ENCODE results near the gene RAB37. TPM values are rescaled to one million over a fixed set of nuclear protein-coding genes. Genes with fewer than 3 reads are reported as not detected.

RAB37 gene
- total RNA-seq, 1 experiment from 2014 or later, result 1.5 TPM

DNA sequence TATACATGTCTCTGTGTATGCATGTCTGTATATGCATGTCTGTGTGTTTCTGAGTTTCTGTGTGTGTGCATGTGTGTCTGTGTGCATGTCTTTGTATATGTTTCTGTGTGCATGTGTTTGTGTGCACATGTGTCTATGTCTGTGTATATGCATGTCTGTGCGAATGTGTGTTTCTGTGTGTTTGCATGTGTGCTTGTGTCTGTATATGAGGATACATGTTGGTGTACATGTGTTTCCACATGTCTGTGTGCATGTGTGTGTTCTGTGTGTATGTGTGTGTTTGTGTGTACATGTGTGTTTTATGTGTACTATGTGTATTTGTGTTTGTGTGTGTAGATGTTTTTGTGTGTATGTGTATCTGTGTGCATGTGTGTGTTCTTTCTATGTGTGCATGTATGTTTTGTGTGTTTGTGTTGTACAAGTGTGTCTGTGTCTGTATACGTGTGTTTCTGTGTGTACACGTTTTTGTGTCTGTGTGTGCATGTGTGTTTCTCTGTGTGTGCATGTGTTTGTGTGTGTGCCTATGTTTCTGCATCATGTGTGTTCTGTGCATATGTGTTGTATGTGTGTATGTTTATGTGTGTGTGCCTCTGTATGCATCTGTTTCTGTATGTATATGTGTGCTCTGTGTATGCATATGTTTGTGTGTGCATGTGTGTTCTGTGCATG, 8.9 kb upstream of the RAB37 start:
- no peak overlapping the region for H3K27ac ChIP-seq (ENCODE audit: low read length)
- no peak for DNase-seq (ENCODE audit: low read depth, low spot score)
- no TSS peak for BruUV-seq (replicated peaks)
- ChIA-PET POLR2A (no interaction called here), CTCF (no interaction called here)
- H3K4me1 ChIP-seq (ENCODE audit: control insufficient read depth, insufficient read depth, low read length), result no peaks in the 10 kb centered on the region
- H3K27me3 ChIP-seq (ENCODE audit: control insufficient read depth, insufficient read depth, low read length), result no peaks in the 10 kb centered on the region
- no peaks in the 10 kb centered on the region for H3K36me3 ChIP-seq (ENCODE audit: control insufficient read depth, insufficient read depth, low read length)
- TF ChIP-seq SIN3A (IDR thresholded peaks at IDR 0.05; ENCODE audit: borderline replicate concordance, insufficient read depth, low read depth, low read length) (no peak), POLR2AphosphoS5 (IDR thresholded peaks at IDR 0.05; ENCODE audit: low read depth, low read length) (no peak), TCF7L2 (IDR thresholded peaks at IDR 0.05; ENCODE audit: low read depth, low read length) (no peak)
- TF ChIP-seq, protein P1, sequence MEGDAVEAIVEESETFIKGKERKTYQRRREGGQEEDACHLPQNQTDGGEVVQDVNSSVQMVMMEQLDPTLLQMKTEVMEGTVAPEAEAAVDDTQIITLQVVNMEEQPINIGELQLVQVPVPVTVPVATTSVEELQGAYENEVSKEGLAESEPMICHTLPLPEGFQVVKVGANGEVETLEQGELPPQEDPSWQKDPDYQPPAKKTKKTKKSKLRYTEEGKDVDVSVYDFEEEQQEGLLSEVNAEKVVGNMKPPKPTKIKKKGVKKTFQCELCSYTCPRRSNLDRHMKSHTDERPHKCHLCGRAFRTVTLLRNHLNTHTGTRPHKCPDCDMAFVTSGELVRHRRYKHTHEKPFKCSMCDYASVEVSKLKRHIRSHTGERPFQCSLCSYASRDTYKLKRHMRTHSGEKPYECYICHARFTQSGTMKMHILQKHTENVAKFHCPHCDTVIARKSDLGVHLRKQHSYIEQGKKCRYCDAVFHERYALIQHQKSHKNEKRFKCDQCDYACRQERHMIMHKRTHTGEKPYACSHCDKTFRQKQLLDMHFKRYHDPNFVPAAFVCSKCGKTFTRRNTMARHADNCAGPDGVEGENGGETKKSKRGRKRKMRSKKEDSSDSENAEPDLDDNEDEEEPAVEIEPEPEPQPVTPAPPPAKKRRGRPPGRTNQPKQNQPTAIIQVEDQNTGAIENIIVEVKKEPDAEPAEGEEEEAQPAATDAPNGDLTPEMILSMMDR (IDR thresholded peaks at IDR 0.05), result no peak
- TF ChIP-seq, protein P2, sequence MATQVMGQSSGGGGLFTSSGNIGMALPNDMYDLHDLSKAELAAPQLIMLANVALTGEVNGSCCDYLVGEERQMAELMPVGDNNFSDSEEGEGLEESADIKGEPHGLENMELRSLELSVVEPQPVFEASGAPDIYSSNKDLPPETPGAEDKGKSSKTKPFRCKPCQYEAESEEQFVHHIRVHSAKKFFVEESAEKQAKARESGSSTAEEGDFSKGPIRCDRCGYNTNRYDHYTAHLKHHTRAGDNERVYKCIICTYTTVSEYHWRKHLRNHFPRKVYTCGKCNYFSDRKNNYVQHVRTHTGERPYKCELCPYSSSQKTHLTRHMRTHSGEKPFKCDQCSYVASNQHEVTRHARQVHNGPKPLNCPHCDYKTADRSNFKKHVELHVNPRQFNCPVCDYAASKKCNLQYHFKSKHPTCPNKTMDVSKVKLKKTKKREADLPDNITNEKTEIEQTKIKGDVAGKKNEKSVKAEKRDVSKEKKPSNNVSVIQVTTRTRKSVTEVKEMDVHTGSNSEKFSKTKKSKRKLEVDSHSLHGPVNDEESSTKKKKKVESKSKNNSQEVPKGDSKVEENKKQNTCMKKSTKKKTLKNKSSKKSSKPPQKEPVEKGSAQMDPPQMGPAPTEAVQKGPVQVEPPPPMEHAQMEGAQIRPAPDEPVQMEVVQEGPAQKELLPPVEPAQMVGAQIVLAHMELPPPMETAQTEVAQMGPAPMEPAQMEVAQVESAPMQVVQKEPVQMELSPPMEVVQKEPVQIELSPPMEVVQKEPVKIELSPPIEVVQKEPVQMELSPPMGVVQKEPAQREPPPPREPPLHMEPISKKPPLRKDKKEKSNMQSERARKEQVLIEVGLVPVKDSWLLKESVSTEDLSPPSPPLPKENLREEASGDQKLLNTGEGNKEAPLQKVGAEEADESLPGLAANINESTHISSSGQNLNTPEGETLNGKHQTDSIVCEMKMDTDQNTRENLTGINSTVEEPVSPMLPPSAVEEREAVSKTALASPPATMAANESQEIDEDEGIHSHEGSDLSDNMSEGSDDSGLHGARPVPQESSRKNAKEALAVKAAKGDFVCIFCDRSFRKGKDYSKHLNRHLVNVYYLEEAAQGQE (IDR thresholded peaks at IDR 0.05; ENCODE audit: insufficient read depth in 1 of 2, low read depth in 2 of 2, low read length in 1 of 2), result no peak
- intact Hi-C loops (cut with micrococcal nuclease; ENCODE audit: unreplicated experiment), result no loop called here
- ATAC-seq, result no peak
- H3K4me3 ChIP-seq (ENCODE audit: low read depth in 2 of 2, low read length in 2 of 2), result no peak overlapping the region
- no peaks in the 10 kb centered on the region for H3K9me3 ChIP-seq (ENCODE audit: control insufficient read depth, insufficient read depth, low read depth, low read length)
- in situ Hi-C loops (cut with HindIII; ENCODE audit: low pct_unique_long_range_greater_than_20kb, low sequenced_read_pairs), result no loop called here

DNA sequence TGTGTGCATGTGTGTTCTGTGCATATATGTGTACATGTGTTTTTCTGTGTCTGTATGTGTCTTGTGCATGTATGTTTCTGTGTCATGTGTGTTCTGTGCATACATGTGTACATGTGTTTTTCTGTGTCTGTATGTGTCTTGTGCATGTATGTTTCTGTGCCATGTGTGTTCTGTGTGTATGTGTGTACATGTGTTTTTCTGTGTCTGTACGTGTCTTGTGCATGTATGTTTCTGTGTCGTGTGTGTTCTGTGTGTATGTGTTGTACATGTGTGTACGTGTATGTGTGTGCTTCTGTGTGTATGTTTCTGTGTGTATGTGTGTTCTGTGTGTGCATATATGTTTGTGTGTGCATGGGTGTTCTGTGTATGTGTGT, 8.4 kb upstream of the RAB37 start:
- CTCF ChIA-PET, result no interaction called here
- DNase-seq (ENCODE audit: low read depth, low spot score), result no peak
- BruUV-seq (replicated peaks), result no TSS peak
- ATAC-seq, result no peak
- no peak overlapping the region for H3K27ac ChIP-seq (ENCODE audit: low read length)
- TF ChIP-seq, protein P2 (IDR thresholded peaks at IDR 0.05; ENCODE audit: insufficient read depth in 1 of 2, low read depth in 2 of 2, low read length in 1 of 2), result no peak
- no peak for TF ChIP-seq POLR2AphosphoS5 (IDR thresholded peaks at IDR 0.05; ENCODE audit: low read depth, low read length)
- no peak for TF ChIP-seq SIN3A (IDR thresholded peaks at IDR 0.05; ENCODE audit: borderline replicate concordance, insufficient read depth, low read depth, low read length)
- no peak for TF ChIP-seq TCF7L2 (IDR thresholded peaks at IDR 0.05; ENCODE audit: low read depth, low read length)
- TF ChIP-seq, protein P1 (IDR thresholded peaks at IDR 0.05), result no peak
- H3K9me3 ChIP-seq (ENCODE audit: control insufficient read depth, insufficient read depth, low read depth, low read length), result no peaks in the 10 kb centered on the region
- POLR2A ChIA-PET, result no interaction called here
- H3K4me1 ChIP-seq (ENCODE audit: control insufficient read depth, insufficient read depth, low read length), result no peaks in the 10 kb centered on the region
- no peak overlapping the region for H3K4me3 ChIP-seq (ENCODE audit: low read depth in 2 of 2, low read length in 2 of 2)
- intact Hi-C loops (cut with micrococcal nuclease; ENCODE audit: unreplicated experiment) (no loop called here), in situ Hi-C loops (cut with HindIII; ENCODE audit: low pct_unique_long_range_greater_than_20kb, low sequenced_read_pairs) (no loop called here)
- H3K36me3 ChIP-seq (ENCODE audit: control insufficient read depth, insufficient read depth, low read length), result no peaks in the 10 kb centered on the region
- H3K27me3 ChIP-seq (ENCODE audit: control insufficient read depth, insufficient read depth, low read length), result no peaks in the 10 kb centered on the region
